Left lung (tissue), 14 donors: ENCODE data around the gene FAXDC2. TPM values are rescaled to one million over a fixed set of nuclear protein-coding genes. Genes with fewer than 3 reads are reported as not detected.

ENCODE experiments used
- ATAC-seq: fragments of 200-7000 bp; cut with Tn5 transposase; one replicate; pipeline ENCODE4 v1.9.1; 2020; ENCODE audit warnings: moderate library complexity
- DNase-seq, 4 donors: peaks; one replicate each; pipeline ENCODE4 v3.0.0-alpha.2; 2013 to 2020
- H3K27ac ChIP-seq, 2 donors: fragments of 200-600 bp; sonication (generic) in 1 of 2; one replicate each; pipeline versions ENCODE4 v1.5.0 to v1.8.0; 2020 to 2021
- H3K27me3 ChIP-seq, 2 donors: fragments of 200-600 bp; sonication (generic) in 1 of 2; one replicate each; pipeline versions ENCODE4 v1.5.0 to v1.8.0; 2020 to 2021
- H3K36me3 ChIP-seq, 2 donors: fragments of 200-600 bp; sonication (generic) in 1 of 2; one replicate each; pipeline versions ENCODE4 v1.5.0 to v1.8.0; 2020 to 2021
- H3K4me1 ChIP-seq, 2 donors: fragments of 200-600 bp; one replicate each; pipeline ENCODE4 v1.8.0; 2021
- H3K4me3 ChIP-seq, 2 donors: fragments of 200-600 bp; sonication (generic) in 1 of 2; one replicate each; pipeline versions ENCODE4 v1.5.0 to v1.8.0; 2020 to 2021; ENCODE audit warnings: mild to moderate bottlenecking in 1 of 2
- H3K9me3 ChIP-seq, 2 donors: fragments of 200-600 bp; sonication (generic) in 1 of 2; one replicate each; pipeline versions ENCODE4 v1.5.0 to v1.8.0; 2020 to 2021
- CTCF ChIP-seq, 2 donors: fragments of 200-600 bp; sonication (generic) in 1 of 2; IDR thresholded peaks; one replicate each; pipeline versions ENCODE4 v1.5.0 to v1.8.0; 2021; ENCODE audit warnings: antibody characterized with exemption in 2 of 2
- intact Hi-C, 2 donors: fragments of 100-400 bp; cut with DNase I; formaldehyde crosslinking; loops; one replicate each; pipeline versions ENCODE4 v1.11.2 to v1.14.2; 2022
- long read RNA-seq, 12 donors: library from polyadenylated mRNA in 2 of 12; unstranded in 2 of 12; transcript quantifications; one replicate each; pipeline ENCODE4 v2.0.0 and lab custom pipeline, GENCODE V29; 2019 to 2026
- polyA plus RNA-seq, 6 donors: library from polyadenylated mRNA; unstranded; fragments of 120-200 nt; gene quantifications; one replicate each; pipeline ENCODE4 v1.2.1, GENCODE V29; 2013; ENCODE audit not compliant: insufficient read length in 6 of 6
- total RNA-seq, 2 donors: library from RNA; stranded (reverse); fragmentation: NEBNext Ultra II Directional; extraction: Animal tissue kit (Norgen Biotek cat#: 25700); gene quantifications; one replicate each; pipeline ENCODE4 v1.2.1, GENCODE V29; 2021
- donor health status: DM: no; HTN: yes; CAD: no.
- donor health status: DM: no; HTN: no; CAD: no.

FAXDC2 gene
- total RNA-seq (10 to 100 TPM; 17.9 to 41.9 TPM), polyA plus RNA-seq (10 to 100 TPM; 26.9 to 55.3 (median 37.0) TPM)
- long read RNA-seq, donor 1, partial matches to known transcripts, result 9 of 14 reads
- long read RNA-seq, donor 1, other reads (novel, unspliced or antisense), result 0 of 14 reads
- long read RNA-seq, donor 2, partial matches to known transcripts, result 80 of 83 reads
- long read RNA-seq, donor 2, other reads (novel, unspliced or antisense), result 0 of 83 reads
- long read RNA-seq, donor 3, partial matches to known transcripts, result 0 of 1 reads
- long read RNA-seq, donor 3, other reads (novel, unspliced or antisense), result 0 of 1 reads
- long read RNA-seq, donor 4, partial matches to known transcripts, result 4 of 8 reads
- long read RNA-seq, donor 4, other reads (novel, unspliced or antisense), result 2 of 8 reads
- long read RNA-seq, donor 5, transcript FAXDC2-201 (9 exons, 3,251 nt), result major isoform, 5 of 48 reads
- long read RNA-seq, donor 5, partial matches to known transcripts, result 41 of 48 reads
- long read RNA-seq, donor 5, other reads (novel, unspliced or antisense), result 0 of 48 reads
- long read RNA-seq, donor 6, partial matches to known transcripts, result 123 of 127 reads
- long read RNA-seq, donor 6, other reads (novel, unspliced or antisense), result 0 of 127 reads
- long read RNA-seq, donor 7, partial matches to known transcripts, result 0 of 3 reads
- long read RNA-seq, donor 7, other reads (novel, unspliced or antisense), result 0 of 3 reads
- long read RNA-seq, donor 8, partial matches to known transcripts, result 25 of 28 reads
- long read RNA-seq, donor 8, other reads (novel, unspliced or antisense), result 0 of 28 reads
- long read RNA-seq, donor 9, result 0 reads
- long read RNA-seq, donor 10, partial matches to known transcripts, result 1 of 7 reads
- long read RNA-seq, donor 10, other reads (novel, unspliced or antisense), result 2 of 7 reads
- long read RNA-seq, donor 11, partial matches to known transcripts, result 179 of 186 reads
- long read RNA-seq, donor 11, other reads (novel, unspliced or antisense), result 5 of 186 reads
- long read RNA-seq, donor 12, transcript FAXDC2-201 (9 exons, 3,251 nt), result major isoform, 8 of 9 reads
- long read RNA-seq, donor 12, partial matches to known transcripts, result 0 of 9 reads
- long read RNA-seq, donor 12, other reads (novel, unspliced or antisense), result 0 of 9 reads

GRCh38 chr5:154850255-154851062, at the start of gene FAXDC2:
TSS of gene FAXDC2 (minus strand) at chr5:154850603. CDS start at chr5:154838178, 12,425 bp downstream.
- Histone ChIP-seq H3K36me3 (no peaks in the 10 kb centered on the region), H3K4me3 (peak within 1 kb of the TSS; percentile 35), H3K4me1 (peaks cover 5 to 28% of the 10 kb centered on the region in 2 donors), H3K27me3 (no peaks in the 10 kb centered on the region), H3K27ac (peak within 1 kb of the TSS; percentile 39 to 88), H3K9me3 (no peaks in the 10 kb centered on the region)
- TF ChIP-seq CTCF (IDR thresholded peaks at IDR 0.05), result no peak
- peak in 3 of 4 donors; percentile 78 to 93 (median 79) for DNase-seq
- intact Hi-C loops, result no loop called here
- ATAC-seq, result peak; percentile 98

- no peak for TF ChIP-seq CTCF (IDR thresholded peaks at IDR 0.05)
- no peak for DNase-seq
- H3K27me3 ChIP-seq, result no peaks in the 10 kb centered on the region
- peaks cover 0 to 6% of the 10 kb centered on the region in 2 donors for H3K4me1 ChIP-seq
- no peaks in the 10 kb centered on the region for H3K9me3 ChIP-seq
- H3K27ac ChIP-seq, result peak overlapping the region; percentile 6 to 39
- ATAC-seq, result no peak
- intact Hi-C loops, result no loop called here
- H3K4me3 ChIP-seq, result no peak overlapping the region
- peaks cover 0 to 88% of the 10 kb centered on the region in 2 donors for H3K36me3 ChIP-seq
These were observed 49.7 kb upstream of the FAXDC2 start for GRCh38 chr5:154900066-154900465.

GRCh38 chr5:154899151-154899816, 48.9 kb upstream of the FAXDC2 start:
- Histone ChIP-seq H3K36me3 (peaks cover 0 to 88% of the 10 kb centered on the region in 2 donors), H3K9me3 (no peaks in the 10 kb centered on the region), H3K27me3 (no peaks in the 10 kb centered on the region), H3K27ac (peak overlapping the region; percentile 6 to 39), H3K4me1 (peaks cover 0 to 6% of the 10 kb centered on the region in 2 donors), H3K4me3 (no peak overlapping the region)
- DNase-seq (no peak), ATAC-seq (no peak)
- no peak for TF ChIP-seq CTCF (IDR thresholded peaks at IDR 0.05)
- intact Hi-C loops, result no loop called here

- no peak overlapping the region for H3K4me3 ChIP-seq
- no peak for DNase-seq
- peaks cover 0 to 88% of the 10 kb centered on the region in 2 donors for H3K36me3 ChIP-seq
- no peak for ATAC-seq
- H3K27ac ChIP-seq, result no peak overlapping the region
- TF ChIP-seq CTCF (IDR thresholded peaks at IDR 0.05), result no peak
- H3K27me3 ChIP-seq, result no peaks in the 10 kb centered on the region
- H3K9me3 ChIP-seq, result no peaks in the 10 kb centered on the region
- peaks cover 0 to 6% of the 10 kb centered on the region in 2 donors for H3K4me1 ChIP-seq
- intact Hi-C loops, result no loop called here
These were observed 47.8 kb upstream of the FAXDC2 start for GRCh38 chr5:154898210-154898609.
